Subcutaneous adipose tissue (tissue), 4 donors: ENCODE data around the gene CBLN3. TPM values are rescaled to one million over a fixed set of nuclear protein-coding genes. Genes with fewer than 3 reads are reported as not detected.

Experiments used
- total RNA-seq, 4 donors: library from RNA; depleted of rRNA; stranded (reverse); fragments of >200 nt; gene quantifications; one replicate each; pipeline ENCODE4 v1.1.0, GENCODE V29; 2016
- TF ChIP-seq, protein P1 (sequence below): fragments of 450-650 bp; IDR thresholded peaks from one replicate; pipeline ENCODE4 v1.5.1; 2016; ENCODE audit warnings: low read depth, mild to moderate bottlenecking, control low read depth, antibody characterized with exemption, moderate library complexity

CBLN3 gene
- total RNA-seq, 4 donors from 2014 or later, result 2.7 to 6.4 (median 4.0) TPM

DNA sequence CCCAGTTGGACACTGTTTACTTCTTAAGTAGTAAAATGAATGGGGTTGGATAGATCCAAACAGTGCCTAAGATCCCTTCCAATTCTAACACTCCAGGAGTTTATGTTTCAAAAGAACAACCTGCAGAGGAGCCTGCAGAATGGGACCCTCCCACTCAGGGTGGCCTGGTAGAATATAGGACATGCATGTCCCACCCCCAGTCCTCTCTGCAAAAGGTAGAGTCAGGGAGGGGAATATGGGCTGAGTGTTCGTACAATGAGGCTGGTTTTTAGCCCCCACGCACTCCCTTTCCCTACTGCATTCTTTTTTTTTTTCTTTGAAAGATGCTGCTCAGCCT lies 42.5 kb downstream of the CBLN3 start:
- TF ChIP-seq, protein P1, sequence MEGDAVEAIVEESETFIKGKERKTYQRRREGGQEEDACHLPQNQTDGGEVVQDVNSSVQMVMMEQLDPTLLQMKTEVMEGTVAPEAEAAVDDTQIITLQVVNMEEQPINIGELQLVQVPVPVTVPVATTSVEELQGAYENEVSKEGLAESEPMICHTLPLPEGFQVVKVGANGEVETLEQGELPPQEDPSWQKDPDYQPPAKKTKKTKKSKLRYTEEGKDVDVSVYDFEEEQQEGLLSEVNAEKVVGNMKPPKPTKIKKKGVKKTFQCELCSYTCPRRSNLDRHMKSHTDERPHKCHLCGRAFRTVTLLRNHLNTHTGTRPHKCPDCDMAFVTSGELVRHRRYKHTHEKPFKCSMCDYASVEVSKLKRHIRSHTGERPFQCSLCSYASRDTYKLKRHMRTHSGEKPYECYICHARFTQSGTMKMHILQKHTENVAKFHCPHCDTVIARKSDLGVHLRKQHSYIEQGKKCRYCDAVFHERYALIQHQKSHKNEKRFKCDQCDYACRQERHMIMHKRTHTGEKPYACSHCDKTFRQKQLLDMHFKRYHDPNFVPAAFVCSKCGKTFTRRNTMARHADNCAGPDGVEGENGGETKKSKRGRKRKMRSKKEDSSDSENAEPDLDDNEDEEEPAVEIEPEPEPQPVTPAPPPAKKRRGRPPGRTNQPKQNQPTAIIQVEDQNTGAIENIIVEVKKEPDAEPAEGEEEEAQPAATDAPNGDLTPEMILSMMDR, result no peak

DNA sequence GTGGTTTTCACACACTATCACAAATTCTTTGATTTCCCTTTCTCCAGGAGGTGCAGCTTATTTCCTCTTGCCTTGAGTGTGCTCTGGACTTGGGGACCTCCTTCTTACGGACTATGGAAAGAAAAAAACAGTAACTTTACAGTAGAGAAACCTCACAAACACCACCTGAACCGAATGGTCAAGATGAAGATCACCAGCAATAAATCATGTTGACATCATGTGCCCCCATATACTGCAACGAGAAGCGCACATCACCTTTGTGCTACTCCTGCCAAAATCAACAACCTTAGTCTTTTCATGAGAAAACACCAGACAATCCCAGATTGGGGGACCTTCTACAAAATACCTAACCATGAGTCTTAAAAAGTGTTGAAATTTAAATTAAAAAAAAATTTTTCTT lies 43.9 kb downstream of the CBLN3 start:
- TF ChIP-seq, protein P1, result no peak

DNA sequence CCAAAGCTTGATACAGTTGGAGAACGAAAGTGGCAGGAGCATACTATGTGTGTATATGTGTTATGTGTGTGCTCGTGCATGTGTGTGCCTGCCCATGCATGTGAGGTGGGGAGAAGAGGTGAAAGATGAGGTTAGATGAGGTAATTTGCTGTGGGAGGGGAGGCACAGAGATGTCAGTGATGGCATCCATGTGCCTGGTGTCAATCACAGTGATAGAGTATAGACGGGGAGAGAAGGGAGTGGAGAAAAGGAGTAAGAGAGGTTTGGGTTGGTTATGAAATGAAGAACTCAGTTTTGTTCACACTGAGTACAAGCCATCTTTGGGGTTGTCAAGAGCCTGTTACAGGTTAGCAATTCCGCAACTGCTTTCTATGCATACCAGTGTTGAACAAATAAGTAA lies 45.3 kb downstream of the CBLN3 start:
- TF ChIP-seq, protein P1, result no peak

DNA sequence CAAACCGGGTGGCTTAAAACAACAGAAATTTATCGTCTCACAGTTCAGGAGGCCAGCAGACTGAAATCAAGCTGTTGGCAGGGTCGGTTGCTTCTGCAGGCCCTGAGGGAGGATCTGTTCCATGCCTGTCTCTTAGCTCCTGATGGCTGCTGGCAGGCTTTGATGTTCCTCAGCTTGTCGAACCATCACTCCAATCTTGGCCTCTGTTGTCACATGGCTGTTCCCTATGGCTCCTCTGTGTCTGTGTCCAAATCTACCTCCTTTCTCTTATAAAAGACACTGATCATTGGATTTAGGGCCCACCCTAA lies 47.5 kb downstream of the CBLN3 start:
- TF ChIP-seq, protein P1, result no peak

DNA sequence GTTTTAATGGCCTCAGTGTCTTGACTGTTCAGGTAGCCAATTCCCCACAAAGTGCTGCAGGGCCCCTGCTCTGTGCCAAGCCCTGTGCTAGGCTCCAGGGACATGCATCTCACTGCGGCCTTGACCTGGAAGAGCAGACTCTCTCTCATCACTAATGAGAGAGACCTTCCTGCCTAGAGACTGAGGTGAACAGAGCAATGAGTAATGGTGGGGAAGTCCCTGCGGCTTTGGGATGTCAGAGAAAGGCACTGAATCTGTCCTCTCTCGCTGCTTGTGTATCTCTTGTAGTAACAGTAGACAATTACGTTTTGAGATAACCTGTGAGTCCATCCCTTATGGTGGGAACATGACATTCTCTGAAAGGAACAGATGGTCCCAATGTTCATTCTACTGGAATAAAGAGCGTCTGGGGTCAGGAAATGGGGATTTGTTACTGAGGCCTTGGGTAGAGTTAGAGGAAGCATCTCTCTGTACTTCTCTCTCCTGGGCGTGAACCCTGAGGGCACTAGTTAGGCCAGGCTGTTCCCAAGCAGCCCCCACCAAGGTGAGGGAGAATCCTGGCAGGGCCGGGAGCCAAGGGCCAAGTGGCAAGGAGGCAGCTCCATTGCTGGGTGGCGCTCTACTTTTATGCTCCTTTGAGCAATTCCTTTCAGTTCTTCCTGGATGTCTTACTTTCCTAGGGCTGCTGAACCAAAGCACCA lies 48.0 kb downstream of the CBLN3 start:
- TF ChIP-seq, protein P1, result no peak

DNA sequence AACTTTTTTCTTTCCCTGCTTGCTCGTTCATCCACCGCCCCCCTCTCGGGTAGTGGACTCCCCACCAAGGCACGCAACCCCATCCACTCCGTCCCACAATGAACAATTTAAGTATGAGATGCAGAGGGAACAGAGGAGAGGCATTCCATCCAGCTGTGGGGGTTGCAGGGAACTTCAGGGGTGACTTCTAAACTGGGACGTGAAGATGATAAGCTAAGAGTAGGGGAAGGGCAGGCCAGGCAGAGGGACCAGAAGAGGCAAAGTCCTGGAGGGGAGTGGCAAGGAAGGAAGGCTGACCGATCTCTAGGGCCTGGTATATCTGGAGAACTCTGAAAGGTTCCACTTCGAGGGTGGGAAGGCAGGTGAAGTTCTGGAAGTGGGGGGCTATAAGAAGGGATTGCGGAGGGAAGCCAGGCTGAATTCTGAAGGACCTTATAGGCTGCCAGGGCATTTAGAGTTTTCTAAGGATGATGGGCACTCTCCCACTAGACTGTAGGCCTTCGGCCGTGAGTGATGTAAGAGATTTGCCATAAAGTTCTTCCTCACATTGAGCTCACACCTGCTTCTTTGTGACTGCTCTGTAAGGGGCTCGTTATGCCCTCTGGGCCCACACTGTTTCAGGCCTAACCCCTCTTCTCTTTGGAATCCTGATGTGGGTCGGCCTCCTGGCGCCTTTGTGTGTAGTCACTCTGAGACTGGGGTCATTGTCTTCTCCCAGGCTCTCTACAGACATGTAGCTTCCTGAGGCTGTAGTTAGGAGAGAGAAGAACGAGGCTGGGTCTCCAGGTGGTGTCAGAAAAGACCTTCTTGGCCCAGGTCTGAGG lies 49.3 kb downstream of the CBLN3 start:
- TF ChIP-seq, protein P1, result no peak

DNA sequence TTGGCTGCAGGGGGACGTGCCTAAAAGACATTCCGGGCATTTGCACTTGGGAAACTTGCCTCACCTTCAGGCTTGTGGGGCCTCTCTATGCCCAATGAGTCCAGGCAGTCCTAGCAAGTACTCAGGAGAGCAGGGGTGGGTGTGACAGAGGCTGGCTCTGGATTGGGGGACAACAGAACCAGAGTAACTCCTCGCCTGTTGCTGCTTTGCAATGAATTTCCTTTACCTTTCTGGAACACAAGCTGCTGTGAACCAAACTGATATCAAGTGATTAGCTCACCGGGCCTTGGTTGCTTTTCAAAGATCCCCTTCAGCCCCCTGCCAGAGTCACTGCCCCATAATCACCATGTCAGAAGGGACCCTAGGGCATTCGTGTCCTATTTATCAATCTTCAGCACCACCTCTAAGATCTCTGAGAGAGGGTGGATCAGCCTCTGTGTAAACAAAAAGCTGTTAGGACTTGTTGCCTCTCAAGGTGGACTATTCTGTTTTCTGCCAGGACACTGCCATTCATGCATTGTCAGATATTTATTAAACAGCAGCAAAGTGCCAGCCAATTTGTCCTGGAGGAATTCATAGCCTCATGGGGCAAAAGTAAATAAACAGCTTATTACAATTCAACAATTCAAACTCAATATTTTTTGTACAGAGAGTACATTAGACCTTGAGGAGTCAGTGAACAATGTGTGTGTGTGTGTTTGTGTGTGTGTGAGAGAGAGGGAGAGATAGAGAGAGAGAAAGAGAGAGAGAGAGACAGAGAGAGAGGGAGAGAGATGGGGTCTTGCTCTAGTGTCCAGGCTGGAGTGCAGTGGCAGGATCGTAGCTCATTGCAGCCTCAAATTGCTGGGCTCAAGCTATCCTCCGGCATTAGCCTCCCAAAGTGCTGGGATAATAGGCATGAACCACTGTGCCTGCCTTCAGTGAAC lies 50.2 kb downstream of the CBLN3 start:
- TF ChIP-seq, protein P1, result no peak
